ENCODE data around the gene CA14. TPM values are rescaled to one million over a fixed set of nuclear protein-coding genes. Genes with fewer than 3 reads are reported as not detected.

CA14 gene
- total RNA-seq, 1 experiment from 2014 or later: 42.0 TPM

DNA sequence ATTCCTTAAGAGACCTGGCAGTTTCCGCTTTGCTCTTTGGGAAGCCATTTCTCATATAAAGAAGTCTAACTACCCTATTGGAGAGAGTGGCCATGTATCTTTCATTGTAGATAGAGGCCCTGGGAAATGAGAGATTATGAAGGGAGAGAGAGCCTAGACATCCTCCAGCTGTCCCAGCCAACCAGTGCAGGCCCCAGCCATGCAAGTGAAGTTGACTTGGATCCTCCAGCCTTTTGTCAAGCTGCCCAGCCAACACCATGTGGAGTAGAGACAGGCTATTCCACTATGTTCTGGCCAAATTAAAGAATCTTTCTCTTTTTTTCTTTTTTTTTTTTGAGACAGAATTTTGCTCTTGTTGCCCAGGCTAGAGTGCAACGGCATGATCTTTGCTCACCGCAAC lies 14.6 kb upstream of the CA14 start:
- no peak overlapping the region for H2BK15ac ChIP-seq (ENCODE audit: low read depth, low read length)
- no peaks in the 10 kb centered on the region for H3K27me3 Mint-ChIP-seq (ENCODE audit: low read depth)
- TF ChIP-seq, protein P1, sequence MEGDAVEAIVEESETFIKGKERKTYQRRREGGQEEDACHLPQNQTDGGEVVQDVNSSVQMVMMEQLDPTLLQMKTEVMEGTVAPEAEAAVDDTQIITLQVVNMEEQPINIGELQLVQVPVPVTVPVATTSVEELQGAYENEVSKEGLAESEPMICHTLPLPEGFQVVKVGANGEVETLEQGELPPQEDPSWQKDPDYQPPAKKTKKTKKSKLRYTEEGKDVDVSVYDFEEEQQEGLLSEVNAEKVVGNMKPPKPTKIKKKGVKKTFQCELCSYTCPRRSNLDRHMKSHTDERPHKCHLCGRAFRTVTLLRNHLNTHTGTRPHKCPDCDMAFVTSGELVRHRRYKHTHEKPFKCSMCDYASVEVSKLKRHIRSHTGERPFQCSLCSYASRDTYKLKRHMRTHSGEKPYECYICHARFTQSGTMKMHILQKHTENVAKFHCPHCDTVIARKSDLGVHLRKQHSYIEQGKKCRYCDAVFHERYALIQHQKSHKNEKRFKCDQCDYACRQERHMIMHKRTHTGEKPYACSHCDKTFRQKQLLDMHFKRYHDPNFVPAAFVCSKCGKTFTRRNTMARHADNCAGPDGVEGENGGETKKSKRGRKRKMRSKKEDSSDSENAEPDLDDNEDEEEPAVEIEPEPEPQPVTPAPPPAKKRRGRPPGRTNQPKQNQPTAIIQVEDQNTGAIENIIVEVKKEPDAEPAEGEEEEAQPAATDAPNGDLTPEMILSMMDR (conservative IDR thresholded peaks at IDR 0.05): no peak
- no peak overlapping the region for H3K18ac ChIP-seq (ENCODE audit: insufficient read length, low read depth, low read length)
- no peak overlapping the region for H3K9ac ChIP-seq (ENCODE audit: extremely low read depth, insufficient read length, low read length)
- H2AFZ ChIP-seq (ENCODE audit: low read length): no peak overlapping the region
- H3K4ac ChIP-seq (ENCODE audit: low read depth, low read length): no peak overlapping the region
- H3K79me1 ChIP-seq (ENCODE audit: insufficient read depth, low read depth, low read length, poor library complexity, severe bottlenecking): no peaks in the 10 kb centered on the region
- DNase-seq: peak; percentile 3
- H3K79me2 ChIP-seq (ENCODE audit: insufficient read depth, low read length): no peaks in the 10 kb centered on the region
- H2BK12ac ChIP-seq (ENCODE audit: insufficient read length, low read depth, low read length): no peak overlapping the region
- H3K27me3 ChIP-seq (ENCODE audit: insufficient read depth, low read length): no peaks in the 10 kb centered on the region
- no peak overlapping the region for H3K27ac Mint-ChIP-seq
- H4K20me1 ChIP-seq (ENCODE audit: control insufficient read depth, insufficient read depth, insufficient read length): no peaks in the 10 kb centered on the region
- H4K8ac ChIP-seq (replicated peaks; ENCODE audit: insufficient read length, low read depth, low read length): no peak overlapping the region
- H2BK20ac ChIP-seq (ENCODE audit: low read depth, low read length, poor library complexity, severe bottlenecking): no peak overlapping the region
- no peak overlapping the region for H3T11ph ChIP-seq (ENCODE audit: low read length)
- no CpG with 5 or more reads among the region's 3 CpGs for WGBS (ENCODE audit: extremely low coverage, insufficient read length, low lambda C conversion rate)
- H3K4me1 ChIP-seq (ENCODE audit: insufficient read depth, low read length): no peaks in the 10 kb centered on the region
- H3K14ac ChIP-seq (ENCODE audit: insufficient read depth, low read length): no peak overlapping the region
- H3K23ac ChIP-seq (ENCODE audit: insufficient read length, low read depth, low read length): no peak overlapping the region
- no peak overlapping the region for H4K5ac ChIP-seq (ENCODE audit: insufficient read length, low read depth, low read length)
- H3K9me3 ChIP-seq (ENCODE audit: control insufficient read depth, low read depth, low read length): no peaks in the 10 kb centered on the region
- no peaks in the 10 kb centered on the region for H3K36me3 Mint-ChIP-seq (ENCODE audit: insufficient read depth in 1 of 3, low read depth in 3 of 3)
- no peak overlapping the region for H4K91ac ChIP-seq (ENCODE audit: insufficient read length, low read depth, low read length)
- H2AK5ac ChIP-seq (ENCODE audit: insufficient read length, low read length): no peak overlapping the region
- no peaks in the 10 kb centered on the region; a peak in 1 of 5 replicates for H3K9me3 Mint-ChIP-seq
- no peak overlapping the region for H3K56ac ChIP-seq (ENCODE audit: insufficient read length, low read depth, low read length)
- no peak overlapping the region for H3K27ac ChIP-seq (ENCODE audit: insufficient read length, low read depth, low read length)
- no peak overlapping the region for H3K4me2 ChIP-seq (ENCODE audit: insufficient read depth, insufficient read length, low read length)
- no peaks in the 10 kb centered on the region for H3K23me2 ChIP-seq (ENCODE audit: insufficient read length, low read depth, low read length, poor library complexity, severe bottlenecking)
- no peak overlapping the region for H2BK120ac ChIP-seq (ENCODE audit: low read depth, low read length, poor library complexity, severe bottlenecking)
- H2BK5ac ChIP-seq (ENCODE audit: insufficient read length, low read length): no peak overlapping the region
- no peaks in the 10 kb centered on the region for H3K4me1 Mint-ChIP-seq
- no peak overlapping the region for H3K4me3 Mint-ChIP-seq

All from H9 (cell line).